IPS-18a (cell line): ENCODE measurements around the gene TBC1D22A.

Experiments used
- H3K27ac ChIP-seq: one replicate; pipeline ENCODE4 v1.5.1; 2013; ENCODE audit warnings: low read length
- H3K27me3 ChIP-seq: one replicate; pipeline ENCODE4 v1.6.1; 2013; ENCODE audit warnings: mild to moderate bottlenecking, low read length; ENCODE audit not compliant: control insufficient read depth, insufficient read depth
- H3K36me3 ChIP-seq: one replicate; pipeline ENCODE4 v1.6.1; 2013; ENCODE audit warnings: low read depth, low read length; ENCODE audit not compliant: control insufficient read depth
- H3K4me1 ChIP-seq: one replicate; pipeline ENCODE4 v1.6.1; 2013; ENCODE audit warnings: low read depth, low read length; ENCODE audit not compliant: control insufficient read depth
- H3K4me3 ChIP-seq: one replicate; pipeline ENCODE4 v1.5.1; 2013; ENCODE audit warnings: low read length
- H3K9ac ChIP-seq: one replicate; pipeline ENCODE4 v1.6.1; 2013; ENCODE audit warnings: mild to moderate bottlenecking, low read length, moderate library complexity
- H3K9me3 ChIP-seq: one replicate; pipeline ENCODE4 v1.6.1; 2013; ENCODE audit warnings: low read depth, low read length; ENCODE audit not compliant: control insufficient read depth

TBC1D22A gene

GRCh38 chr22:46894081-46894671, 131.7 kb downstream of the TBC1D22A start:
- H3K9me3 ChIP-seq = no peaks in the 10 kb centered on the region
- no peak overlapping the region for H3K9ac ChIP-seq
- H3K36me3 ChIP-seq = no peaks in the 10 kb centered on the region
- H3K4me3 ChIP-seq = no peak overlapping the region
- H3K27me3 ChIP-seq = no peaks in the 10 kb centered on the region
- no peaks in the 10 kb centered on the region for H3K4me1 ChIP-seq
- H3K27ac ChIP-seq = no peak overlapping the region

- H3K27me3 ChIP-seq = no peaks in the 10 kb centered on the region
- no peaks in the 10 kb centered on the region for H3K4me1 ChIP-seq
- H3K27ac ChIP-seq = no peak overlapping the region
- H3K4me3 ChIP-seq = no peak overlapping the region
- H3K9me3 ChIP-seq = no peaks in the 10 kb centered on the region
- H3K36me3 ChIP-seq = no peaks in the 10 kb centered on the region
- H3K9ac ChIP-seq = no peak overlapping the region
Measured at GRCh38 chr22:46894851-46895640, 132.6 kb downstream of the TBC1D22A start.

- H3K4me3 ChIP-seq = no peak overlapping the region
Measured at GRCh38 chr22:46895753-46896152, 133.3 kb downstream of the TBC1D22A start.

GRCh38 chr22:46896166-46896565, 133.7 kb downstream of the TBC1D22A start:
- H3K4me1 ChIP-seq = no peaks in the 10 kb centered on the region
- H3K27ac ChIP-seq = no peak overlapping the region
- H3K27me3 ChIP-seq = no peaks in the 10 kb centered on the region
- no peak overlapping the region for H3K9ac ChIP-seq
- H3K4me3 ChIP-seq = no peak overlapping the region
- H3K36me3 ChIP-seq = no peaks in the 10 kb centered on the region
- H3K9me3 ChIP-seq = no peaks in the 10 kb centered on the region

More at GRCh38 chr22:46895753-46896152, 133.3 kb downstream of the TBC1D22A start:
- Histone ChIP-seq H3K4me1 (no peaks in the 10 kb centered on the region), H3K9ac (no peak overlapping the region), H3K27me3 (no peaks in the 10 kb centered on the region), H3K36me3 (no peaks in the 10 kb centered on the region), H3K27ac (no peak overlapping the region), H3K9me3 (no peaks in the 10 kb centered on the region)

GRCh38 chr22:46896568-46897245, 134.3 kb downstream of the TBC1D22A start:
- H3K9ac ChIP-seq = no peak overlapping the region
- H3K4me1 ChIP-seq = no peaks in the 10 kb centered on the region
- H3K36me3 ChIP-seq = no peaks in the 10 kb centered on the region
- no peaks in the 10 kb centered on the region for H3K9me3 ChIP-seq
- H3K27me3 ChIP-seq = no peaks in the 10 kb centered on the region
- H3K4me3 ChIP-seq = no peak overlapping the region
- no peak overlapping the region for H3K27ac ChIP-seq

GRCh38 chr22:46897246-46897623, 134.8 kb downstream of the TBC1D22A start:
- no peaks in the 10 kb centered on the region for H3K4me1 ChIP-seq
- H3K9me3 ChIP-seq = no peaks in the 10 kb centered on the region
- H3K27me3 ChIP-seq = no peaks in the 10 kb centered on the region
- no peak overlapping the region for H3K27ac ChIP-seq
- H3K4me3 ChIP-seq = no peak overlapping the region
- H3K9ac ChIP-seq = no peak overlapping the region
- H3K36me3 ChIP-seq = no peaks in the 10 kb centered on the region

GRCh38 chr22:46900549-46900948, 138.1 kb downstream of the TBC1D22A start:
- Histone ChIP-seq H3K9me3 (no peaks in the 10 kb centered on the region), H3K36me3 (no peaks in the 10 kb centered on the region), H3K9ac (no peak overlapping the region), H3K4me1 (peaks cover 3% of the 10 kb centered on the region), H3K27ac (no peak overlapping the region), H3K27me3 (no peaks in the 10 kb centered on the region), H3K4me3 (no peak overlapping the region)

GRCh38 chr22:46902436-46902835, 140.0 kb downstream of the TBC1D22A start:
- H3K36me3 ChIP-seq = no peaks in the 10 kb centered on the region
- no peaks in the 10 kb centered on the region for H3K27me3 ChIP-seq
- H3K4me3 ChIP-seq = no peak overlapping the region
- no peaks in the 10 kb centered on the region for H3K9me3 ChIP-seq
- no peak overlapping the region for H3K9ac ChIP-seq
- H3K4me1 ChIP-seq = peaks cover 3% of the 10 kb centered on the region
- no peak overlapping the region for H3K27ac ChIP-seq

- peaks cover 6% of the 10 kb centered on the region for H3K4me1 ChIP-seq
- H3K27me3 ChIP-seq = no peaks in the 10 kb centered on the region
- H3K36me3 ChIP-seq = no peaks in the 10 kb centered on the region
- no peak overlapping the region for H3K9ac ChIP-seq
- H3K27ac ChIP-seq = no peak overlapping the region
- H3K4me3 ChIP-seq = no peak overlapping the region
- no peaks in the 10 kb centered on the region for H3K9me3 ChIP-seq
Measured at GRCh38 chr22:46902998-46903916, 140.8 kb downstream of the TBC1D22A start.

GRCh38 chr22:46905415-46905814, 143.0 kb downstream of the TBC1D22A start:
- Histone ChIP-seq H3K9me3 (no peaks in the 10 kb centered on the region), H3K4me1 (peaks cover 14% of the 10 kb centered on the region), H3K9ac (no peak overlapping the region), H3K36me3 (no peaks in the 10 kb centered on the region), H3K4me3 (no peak overlapping the region), H3K27ac (no peak overlapping the region), H3K27me3 (no peaks in the 10 kb centered on the region)

GRCh38 chr22:46905834-46906233, 143.4 kb downstream of the TBC1D22A start:
- Histone ChIP-seq H3K36me3 (no peaks in the 10 kb centered on the region), H3K9ac (no peak overlapping the region), H3K4me1 (peaks cover 14% of the 10 kb centered on the region), H3K27me3 (no peaks in the 10 kb centered on the region), H3K27ac (no peak overlapping the region), H3K4me3 (no peak overlapping the region), H3K9me3 (no peaks in the 10 kb centered on the region)
